ENCODE results near the gene P4HA2. TPM values are rescaled to one million over a fixed set of nuclear protein-coding genes. Genes with fewer than 3 reads are reported as not detected.

The P4HA2 gene
- total and polyA plus RNA-seq, 3 donors from 2014 or later = 20.4 to 25.4 (median 22.8) TPM

DNA sequence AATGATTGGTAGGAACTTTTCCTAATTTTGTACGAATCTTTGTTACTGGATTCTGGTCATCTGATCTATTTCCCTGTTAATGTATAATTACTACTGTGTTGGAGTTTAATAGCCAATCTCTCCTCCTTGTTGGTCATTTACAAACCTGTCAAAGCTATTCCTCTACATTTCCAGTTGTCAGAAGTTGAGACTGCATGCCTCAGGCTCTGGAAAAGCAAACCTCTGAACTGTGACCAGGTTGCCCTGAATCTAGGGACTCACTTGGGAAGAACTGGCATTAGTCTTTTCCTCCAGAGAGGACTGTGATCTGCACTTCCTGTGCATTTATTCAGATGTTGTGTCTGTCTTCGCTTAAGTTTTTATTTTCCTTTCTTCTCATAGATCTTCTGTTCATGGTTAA, 46.0 kb upstream of the P4HA2 start:
- H3K4me3 ChIP-seq = no peak overlapping the region
- no peaks in the 10 kb centered on the region for H3K9me3 ChIP-seq
- no peak for DNase-seq
- intact Hi-C loops (cut with DNase I; ENCODE audit: low total_unique reads) = loop anchor here (10.0 kb wide), 1 partner anchor 221 kb away; the partner anchor contains the start of gene IRF1
- WGBS, 2 donors = 86 to 94% methylated on average over 2 of the region's 2 CpGs
- H3K36me3 ChIP-seq (ENCODE audit: low read depth, missing control alignments) = no peaks in the 10 kb centered on the region
- H3K27ac ChIP-seq = no peak overlapping the region
- H3K4me1 ChIP-seq = no peaks in the 10 kb centered on the region
- no peaks in the 10 kb centered on the region for H3K27me3 ChIP-seq
- TF ChIP-seq POLR2A (IDR thresholded peaks at IDR 0.05) = no peak
- TF ChIP-seq, protein P1, sequence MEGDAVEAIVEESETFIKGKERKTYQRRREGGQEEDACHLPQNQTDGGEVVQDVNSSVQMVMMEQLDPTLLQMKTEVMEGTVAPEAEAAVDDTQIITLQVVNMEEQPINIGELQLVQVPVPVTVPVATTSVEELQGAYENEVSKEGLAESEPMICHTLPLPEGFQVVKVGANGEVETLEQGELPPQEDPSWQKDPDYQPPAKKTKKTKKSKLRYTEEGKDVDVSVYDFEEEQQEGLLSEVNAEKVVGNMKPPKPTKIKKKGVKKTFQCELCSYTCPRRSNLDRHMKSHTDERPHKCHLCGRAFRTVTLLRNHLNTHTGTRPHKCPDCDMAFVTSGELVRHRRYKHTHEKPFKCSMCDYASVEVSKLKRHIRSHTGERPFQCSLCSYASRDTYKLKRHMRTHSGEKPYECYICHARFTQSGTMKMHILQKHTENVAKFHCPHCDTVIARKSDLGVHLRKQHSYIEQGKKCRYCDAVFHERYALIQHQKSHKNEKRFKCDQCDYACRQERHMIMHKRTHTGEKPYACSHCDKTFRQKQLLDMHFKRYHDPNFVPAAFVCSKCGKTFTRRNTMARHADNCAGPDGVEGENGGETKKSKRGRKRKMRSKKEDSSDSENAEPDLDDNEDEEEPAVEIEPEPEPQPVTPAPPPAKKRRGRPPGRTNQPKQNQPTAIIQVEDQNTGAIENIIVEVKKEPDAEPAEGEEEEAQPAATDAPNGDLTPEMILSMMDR (IDR thresholded peaks at IDR 0.05) = no peak

- Histone ChIP-seq H3K4me1 (no peaks in the 10 kb centered on the region), H3K9me3 (no peaks in the 10 kb centered on the region), H3K27me3 (no peaks in the 10 kb centered on the region), H3K4me3 (peak overlapping the region in 1 of 2 donors; percentile 13), H3K27ac (no peak overlapping the region), H3K36me3 (ENCODE audit: low read depth, missing control alignments) (no peaks in the 10 kb centered on the region)
- WGBS, 2 donors = 47 to 57% methylated on average over 36 to 37 of the region's 37 CpGs
- intact Hi-C loops (cut with DNase I; ENCODE audit: low total_unique reads) = loop anchor here (10.0 kb wide), 1 partner anchor 222 kb away; the partner anchor contains the start of gene IRF1
- peak; percentile 63 for DNase-seq
- TF ChIP-seq, protein P1 (IDR thresholded peaks at IDR 0.05) = peak; percentile 52 to 89 (median 61)
- no peak for TF ChIP-seq POLR2A (IDR thresholded peaks at IDR 0.05)
Measured at GRCh38 chr5:132272311-132273210, 44.9 kb upstream of the P4HA2 start.

- DNase-seq = no peak
- no peak overlapping the region for H3K27ac ChIP-seq
- TF ChIP-seq POLR2A (IDR thresholded peaks at IDR 0.05) = no peak
- TF ChIP-seq, protein P1 (IDR thresholded peaks at IDR 0.05) = no peak
- 64 to 73% methylated on average over 52 to 77 of the region's 77 CpGs for WGBS, 2 donors
- no peaks in the 10 kb centered on the region for H3K27me3 ChIP-seq
- intact Hi-C loops (cut with DNase I; ENCODE audit: low total_unique reads) = loop anchor here (10.0 kb wide), 1 partner anchor 223 kb away; the partner anchor contains the start of gene IRF1
- peak overlapping the region in 1 of 2 donors; percentile 13 for H3K4me3 ChIP-seq
- no peaks in the 10 kb centered on the region for H3K4me1 ChIP-seq
- H3K36me3 ChIP-seq (ENCODE audit: low read depth, missing control alignments) = no peaks in the 10 kb centered on the region
- H3K9me3 ChIP-seq = no peaks in the 10 kb centered on the region
Measured at GRCh38 chr5:132271251-132272246, 43.9 kb upstream of the P4HA2 start.

- H3K27ac ChIP-seq = no peak overlapping the region
- TF ChIP-seq, protein P1 (IDR thresholded peaks at IDR 0.05) = no peak
- no peak for TF ChIP-seq POLR2A (IDR thresholded peaks at IDR 0.05)
- DNase-seq = no peak
- no peaks in the 10 kb centered on the region for H3K4me1 ChIP-seq
- H3K9me3 ChIP-seq = no peaks in the 10 kb centered on the region
- H3K36me3 ChIP-seq (ENCODE audit: low read depth, missing control alignments) = no peaks in the 10 kb centered on the region
- no peaks in the 10 kb centered on the region for H3K27me3 ChIP-seq
- H3K4me3 ChIP-seq = no peak overlapping the region
- intact Hi-C loops (cut with DNase I; ENCODE audit: low total_unique reads) = loop anchor here (10.0 kb wide), 1 partner anchor 224 kb away; the partner anchor contains the start of gene IRF1
- 89% methylated on average over 6 of the region's 6 CpGs; no CpG with 5 or more reads in 1 of the 2 donors for WGBS, 2 donors
Measured at GRCh38 chr5:132270706-132271105, 43.1 kb upstream of the P4HA2 start.

All from testis (tissue), 3 donors.